Colonic mucosa (tissue), 4 donors: ENCODE data around the gene ANO1. TPM values are rescaled to one million over a fixed set of nuclear protein-coding genes. Genes with fewer than 3 reads are reported as not detected.

ENCODE experiments used
- DNase-seq: peaks from one replicate; pipeline ENCODE4 v3.0.0-alpha.2; 2020
- H3K27ac ChIP-seq: fragments of 200-600 bp; one replicate; pipeline ENCODE4 v1.8.0; 2021
- H3K27me3 ChIP-seq: fragments of 200-600 bp; one replicate; pipeline ENCODE4 v1.8.0; 2021
- H3K36me3 ChIP-seq: fragments of 200-600 bp; one replicate; pipeline ENCODE4 v1.8.0; 2021
- H3K4me1 ChIP-seq: fragments of 200-600 bp; one replicate; pipeline ENCODE4 v1.8.0; 2021; ENCODE audit warnings: mild to moderate bottlenecking
- H3K4me3 ChIP-seq: fragments of 200-600 bp; one replicate; pipeline ENCODE4 v1.8.0; 2021
- H3K9ac ChIP-seq, 2 donors: one replicate each; pipeline ENCODE4 v1.7.0; 2013; ENCODE audit warnings: control low read depth in 2 of 2, low read depth in 2 of 2, low read length in 2 of 2
- H3K9me3 ChIP-seq: fragments of 200-600 bp; one replicate; pipeline ENCODE4 v1.8.0; 2021
- intact Hi-C: fragments of 100-400 bp; cut with DNase I; formaldehyde crosslinking; loops from one replicate; pipeline ENCODE4 v1.14.1; 2022
- total RNA-seq, 2 donors: library from RNA; stranded (reverse); fragmentation: NEBNext Ultra II Directional in 1 of 2; extraction: Animal tissue kit (Norgen Biotek cat#: 25700) in 1 of 2; gene quantifications; one replicate each; pipeline ENCODE4 v1.2.1, GENCODE V29; 2021
- TF ChIP-seq, protein P1 (sequence below): fragments of 200-600 bp; IDR thresholded peaks from one replicate; pipeline ENCODE4 v1.8.0; 2022; ENCODE audit warnings: antibody characterized with exemption, mild to moderate bottlenecking
- donor health status: healthy.
- donor health status: DM: no; HTN: no; CAD: no.
- donor health status: DM: no; HTN: no; CAD: no.

The ANO1 gene
- total RNA-seq, 2 donors from 2014 or later = 8.3 to 16.4 TPM

GRCh38 chr11:70078781-70079616, 882 bp downstream of the ANO1 start:
- Histone ChIP-seq H3K4me1 (no peaks in the 10 kb centered on the region), H3K36me3 (no peaks in the 10 kb centered on the region), H3K27me3 (peaks cover 27% of the 10 kb centered on the region), H3K9ac (no peak overlapping the region), H3K4me3 (no peak overlapping the region), H3K27ac (no peak overlapping the region), H3K9me3 (no peaks in the 10 kb centered on the region)
- intact Hi-C loops = loop anchor here (10.0 kb wide), 1 partner anchor 134 kb away; no protein-coding TSS in a partner anchor
- DNase-seq = no peak
- TF ChIP-seq, protein P1, sequence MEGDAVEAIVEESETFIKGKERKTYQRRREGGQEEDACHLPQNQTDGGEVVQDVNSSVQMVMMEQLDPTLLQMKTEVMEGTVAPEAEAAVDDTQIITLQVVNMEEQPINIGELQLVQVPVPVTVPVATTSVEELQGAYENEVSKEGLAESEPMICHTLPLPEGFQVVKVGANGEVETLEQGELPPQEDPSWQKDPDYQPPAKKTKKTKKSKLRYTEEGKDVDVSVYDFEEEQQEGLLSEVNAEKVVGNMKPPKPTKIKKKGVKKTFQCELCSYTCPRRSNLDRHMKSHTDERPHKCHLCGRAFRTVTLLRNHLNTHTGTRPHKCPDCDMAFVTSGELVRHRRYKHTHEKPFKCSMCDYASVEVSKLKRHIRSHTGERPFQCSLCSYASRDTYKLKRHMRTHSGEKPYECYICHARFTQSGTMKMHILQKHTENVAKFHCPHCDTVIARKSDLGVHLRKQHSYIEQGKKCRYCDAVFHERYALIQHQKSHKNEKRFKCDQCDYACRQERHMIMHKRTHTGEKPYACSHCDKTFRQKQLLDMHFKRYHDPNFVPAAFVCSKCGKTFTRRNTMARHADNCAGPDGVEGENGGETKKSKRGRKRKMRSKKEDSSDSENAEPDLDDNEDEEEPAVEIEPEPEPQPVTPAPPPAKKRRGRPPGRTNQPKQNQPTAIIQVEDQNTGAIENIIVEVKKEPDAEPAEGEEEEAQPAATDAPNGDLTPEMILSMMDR = no peak

- DNase-seq = no peak
- H3K9me3 ChIP-seq = no peaks in the 10 kb centered on the region
- no peak overlapping the region for H3K9ac ChIP-seq
- H3K27me3 ChIP-seq = peaks cover 27% of the 10 kb centered on the region
- no peaks in the 10 kb centered on the region for H3K4me1 ChIP-seq
- H3K36me3 ChIP-seq = no peaks in the 10 kb centered on the region
- H3K4me3 ChIP-seq = no peak overlapping the region
- intact Hi-C loops = loop anchor here (10.0 kb wide), 1 partner anchor 135 kb away; no protein-coding TSS in a partner anchor
- TF ChIP-seq, protein P1 = no peak
- no peak overlapping the region for H3K27ac ChIP-seq
These were observed 1.6 kb downstream of the ANO1 start for GRCh38 chr11:70079691-70080090.

GRCh38 chr11:70080763-70081162, 2.6 kb downstream of the ANO1 start:
- H3K36me3 ChIP-seq = no peaks in the 10 kb centered on the region
- H3K27ac ChIP-seq = no peak overlapping the region
- no peak overlapping the region for H3K9ac ChIP-seq
- H3K9me3 ChIP-seq = no peaks in the 10 kb centered on the region
- H3K4me3 ChIP-seq = no peak overlapping the region
- no peak for DNase-seq
- H3K27me3 ChIP-seq = peaks cover 27% of the 10 kb centered on the region
- intact Hi-C loops = no loop called here
- no peaks in the 10 kb centered on the region for H3K4me1 ChIP-seq
- TF ChIP-seq, protein P1 = no peak

DNA sequence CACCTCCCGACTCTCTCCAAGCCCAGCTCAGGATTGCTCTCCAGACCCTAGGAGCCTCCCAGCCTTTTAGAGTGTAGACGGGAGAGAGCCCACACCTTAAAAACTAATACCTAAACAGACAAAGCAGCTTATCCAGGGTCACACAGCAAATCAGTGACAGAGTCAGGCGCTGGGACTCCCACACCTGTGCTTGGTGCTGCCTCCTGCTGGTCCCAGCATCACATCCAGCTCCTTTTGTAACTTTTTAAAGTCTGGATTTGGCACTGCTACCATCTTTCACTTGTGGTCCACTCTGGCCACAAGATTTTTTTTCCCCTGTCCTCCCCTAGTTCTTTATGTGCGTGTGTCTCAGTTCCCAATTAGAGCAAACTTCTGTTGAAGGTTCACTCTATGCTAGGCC, 4.7 kb downstream of the ANO1 start:
- no peaks in the 10 kb centered on the region for H3K4me1 ChIP-seq
- H3K9ac ChIP-seq = no peak overlapping the region
- no peak overlapping the region for H3K4me3 ChIP-seq
- intact Hi-C loops = no loop called here
- no peak overlapping the region for H3K27ac ChIP-seq
- no peaks in the 10 kb centered on the region for H3K36me3 ChIP-seq
- H3K9me3 ChIP-seq = no peaks in the 10 kb centered on the region
- H3K27me3 ChIP-seq = peaks cover 16% of the 10 kb centered on the region
- no peak for DNase-seq
- TF ChIP-seq, protein P1 = no peak

DNA sequence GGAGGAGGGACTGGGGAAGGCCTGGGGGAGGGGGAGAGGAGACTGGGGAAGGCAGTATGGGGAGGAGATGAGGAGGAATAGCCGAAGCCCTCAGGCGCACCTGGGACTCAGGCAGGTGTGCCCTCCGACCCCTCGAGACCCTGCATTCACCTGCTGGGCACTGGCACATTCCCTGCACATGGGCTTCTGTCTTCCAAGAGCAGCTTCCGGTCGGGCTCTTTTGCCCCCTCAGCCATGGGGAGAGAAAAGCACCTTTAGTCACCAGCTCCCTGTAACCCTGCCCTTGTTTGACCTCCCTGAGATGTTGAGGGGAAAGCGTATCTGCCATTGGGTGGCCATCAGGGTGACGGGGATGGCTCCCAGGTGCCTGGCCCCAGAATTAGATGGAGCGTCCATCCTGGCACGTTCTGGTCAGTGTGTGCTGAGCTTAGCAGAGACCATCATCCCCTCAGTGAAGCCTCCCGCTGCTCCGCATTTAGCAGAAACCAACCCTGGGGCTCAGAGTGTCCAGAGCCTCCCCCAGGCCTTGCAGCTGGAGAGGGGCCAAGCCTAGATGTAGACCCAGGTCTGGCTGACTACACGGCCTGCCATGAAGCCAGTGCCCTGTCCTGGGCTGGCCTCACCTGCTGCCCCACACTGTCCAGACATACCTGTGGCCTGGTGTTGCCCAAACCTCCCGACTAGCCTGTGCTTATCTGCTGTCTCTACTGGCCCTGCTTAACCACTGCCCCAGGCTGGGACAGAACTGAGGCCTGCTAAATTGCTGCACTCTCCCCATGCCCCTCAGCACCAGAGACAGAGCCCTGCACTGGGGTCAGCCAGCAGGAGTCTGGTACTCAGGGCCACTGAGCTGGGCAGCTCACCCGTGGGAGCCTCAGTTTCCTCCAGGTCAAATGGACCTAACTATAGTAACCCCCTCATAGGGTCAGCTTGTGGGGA, 6.2 kb downstream of the ANO1 start:
- H3K9me3 ChIP-seq = no peaks in the 10 kb centered on the region
- H3K9ac ChIP-seq = peak overlapping the region in 1 of 2 donors; percentile 1
- no peaks in the 10 kb centered on the region for H3K4me1 ChIP-seq
- H3K27me3 ChIP-seq = peaks cover 6% of the 10 kb centered on the region
- no peak overlapping the region for H3K27ac ChIP-seq
- H3K4me3 ChIP-seq = no peak overlapping the region
- no peak for DNase-seq
- H3K36me3 ChIP-seq = no peaks in the 10 kb centered on the region
- TF ChIP-seq, protein P1 = no peak
- intact Hi-C loops = no loop called here
